Lung (tissue), 12 donors: ENCODE results near the gene FBLIM1. TPM values are rescaled to one million over a fixed set of nuclear protein-coding genes. Genes with fewer than 3 reads are reported as not detected.

Source experiments
- ATAC-seq: fragments of 200-7000 bp; cut with Tn5 transposase; one replicate; pipeline ENCODE4 v1.9.1; 2020; ENCODE audit warnings: moderate number of reproducible peaks; ENCODE audit not compliant: insufficient read depth, low FRiP score
- DNase-seq, 3 donors: peaks; one replicate each; pipeline ENCODE4 v3.0.0-alpha.2; 2013 to 2017
- H3K27ac ChIP-seq, 2 donors: one replicate each; pipeline ENCODE4 v1.5.1; 2013; ENCODE audit warnings: mild to moderate bottlenecking in 2 of 2, moderate library complexity in 2 of 2, control low read depth in 1 of 2, inconsistent platforms in 1 of 2, low read depth in 1 of 2, low read length in 1 of 2
- H3K27me3 ChIP-seq, 3 donors: one replicate each; pipeline ENCODE4 v1.5.1; 2013; ENCODE audit warnings: low read length in 2 of 3; ENCODE audit not compliant: control insufficient read depth in 3 of 3, insufficient read depth in 3 of 3
- H3K36me3 ChIP-seq, 4 donors: one replicate each; pipeline ENCODE4 v1.5.1; 2013; ENCODE audit warnings: low read length in 4 of 4, mild to moderate bottlenecking in 1 of 4, moderate library complexity in 1 of 4; ENCODE audit not compliant: control insufficient read depth in 4 of 4, insufficient read depth in 4 of 4
- H3K4me1 ChIP-seq, 5 donors: one replicate each; pipeline ENCODE4 v1.5.1; 2013; ENCODE audit warnings: low read length in 5 of 5, mild to moderate bottlenecking in 2 of 5, moderate library complexity in 1 of 5; ENCODE audit not compliant: control insufficient read depth in 5 of 5, insufficient read depth in 5 of 5
- H3K4me3 ChIP-seq: one replicate; pipeline ENCODE4 v1.5.1; 2013; ENCODE audit warnings: mild to moderate bottlenecking, control low read depth, moderate library complexity
- H3K9ac ChIP-seq, 2 donors: one replicate each; pipeline ENCODE4 v1.5.1; 2013; ENCODE audit warnings: low read length in 2 of 2, control low read depth in 1 of 2; ENCODE audit not compliant: insufficient read depth in 1 of 2
- H3K9me3 ChIP-seq, 4 donors: one replicate each; pipeline ENCODE4 v1.5.1; 2013; ENCODE audit warnings: low read length in 3 of 4, mild to moderate bottlenecking in 1 of 4, moderate library complexity in 1 of 4; ENCODE audit not compliant: control insufficient read depth in 4 of 4, insufficient read depth in 3 of 4
- CTCF ChIP-seq: IDR thresholded peaks from 2 replicates; pipeline ENCODE4 v1.5.1; 2012; ENCODE audit warnings: mild to moderate bottlenecking; ENCODE audit errors: control extremely low read depth, extremely low read depth
- WGBS, 2 donors: extraction: QIAGEN DNeasy Blood & Tissue Kit; methylation state at CpG; one replicate each; pipeline ENCODE4 v1.1.7; 2013; 5-methylcytosine and 5-hydroxymethylcytosine counted together
- polyA plus RNA-seq, 2 donors: library from polyadenylated mRNA; stranded (reverse); fragments of 200-250 nt; gene quantifications; one replicate each; pipeline ENCODE4 v1.2.1, GENCODE V29; 2013
- total RNA-seq, 2 donors: library from RNA; depleted of rRNA in 1 of 2; stranded (reverse); fragments of >200 nt in 1 of 2; gene quantifications; one replicate each; pipeline ENCODE4 v1.2.1, GENCODE V29; 2014 to 2021
- donor health status: control.
- donor health status: control.
- donor health status: Bipolar disorder and iron deficiency.
- donor health status: healthy.
- donor health status: DM: yes; HTN: yes; CAD: no.

The FBLIM1 gene
- total and polyA plus RNA-seq, 4 donors, result 15.8 to 55.0 (median 31.8) TPM

GRCh38 chr1:15830258-15830657 lies 71.7 kb downstream of the FBLIM1 start:
- Histone ChIP-seq H3K9ac (no peak overlapping the region), H3K27me3 (no peaks in the 10 kb centered on the region), H3K4me1 (peaks cover 0 to 7% (median 3%) of the 10 kb centered on the region in 5 donors), H3K4me3 (no peak overlapping the region), H3K27ac (no peak overlapping the region), H3K9me3 (no peaks in the 10 kb centered on the region), H3K36me3 (no peaks in the 10 kb centered on the region)
- TF ChIP-seq CTCF, result no peak
- ATAC-seq (no peak), DNase-seq (no peak)
- 78 to 85% methylated on average over 1 of the region's 1 CpG for WGBS, 2 donors

- Histone ChIP-seq H3K9ac (peak overlapping the region in 1 of 2 donors; percentile 78), H3K27ac (peak overlapping the region; percentile 81 to 90), H3K4me3 (no peak overlapping the region), H3K9me3 (no peaks in the 10 kb centered on the region), H3K27me3 (no peaks in the 10 kb centered on the region), H3K4me1 (peaks cover 0 to 14% (median 5%) of the 10 kb centered on the region in 5 donors), H3K36me3 (no peaks in the 10 kb centered on the region)
- 32 to 66% methylated on average over 24 of the region's 24 CpGs for WGBS, 2 donors
- ATAC-seq, result no peak
- TF ChIP-seq CTCF, result no peak
- DNase-seq, result peak in 2 of 3 donors; percentile 37 to 53
These were observed 74.6 kb downstream of the FBLIM1 start for GRCh38 chr1:15833069-15833679.

- DNase-seq (no peak), ATAC-seq (peak; percentile 17)
- H3K9me3 ChIP-seq, result no peaks in the 10 kb centered on the region
- peak overlapping the region; percentile 70 to 78 for H3K9ac ChIP-seq
- peak overlapping the region in 1 of 2 donors; percentile 90 for H3K27ac ChIP-seq
- no peaks in the 10 kb centered on the region for H3K27me3 ChIP-seq
- peak overlapping the region; percentile 58 for H3K4me3 ChIP-seq
- H3K36me3 ChIP-seq, result no peaks in the 10 kb centered on the region
- WGBS, 2 donors, result 1% methylated on average over 10 of the region's 10 CpGs
- no peak for TF ChIP-seq CTCF
- peaks cover 0 to 14% (median 5%) of the 10 kb centered on the region in 5 donors for H3K4me1 ChIP-seq
These were observed 75.3 kb downstream of the FBLIM1 start for GRCh38 chr1:15833842-15834405.
